Endodermal cell (in vitro differentiated cells): ENCODE measurements around the gene TAB2. TPM values are rescaled to one million over a fixed set of nuclear protein-coding genes. Genes with fewer than 3 reads are reported as not detected.

Experiments used
- DNase-seq: peaks from one replicate; pipeline ENCODE4 v3.0.0-alpha.2; 2017
- H3K27ac ChIP-seq: 2 replicates; pipeline ENCODE4 v1.5.1; 2013; ENCODE audit warnings: mild to moderate bottlenecking, low read depth, low read length, moderate library complexity
- H3K27me3 ChIP-seq: 2 replicates; pipeline ENCODE4 v1.6.1; 2013; ENCODE audit warnings: mild to moderate bottlenecking, low read length, moderate library complexity; ENCODE audit not compliant: insufficient read depth, control insufficient read depth, poor library complexity, severe bottlenecking
- H3K36me3 ChIP-seq: 2 replicates; pipeline ENCODE4 v1.7.0; 2013; ENCODE audit warnings: mild to moderate bottlenecking, low read length, moderate library complexity; ENCODE audit not compliant: control insufficient read depth, insufficient read depth
- H3K4me1 ChIP-seq: one replicate; pipeline ENCODE4 v1.7.0; 2013; ENCODE audit warnings: low read length; ENCODE audit not compliant: control insufficient read depth, insufficient read depth
- H3K4me3 ChIP-seq: 2 replicates; pipeline ENCODE4 v1.5.1; 2013; ENCODE audit warnings: mild to moderate bottlenecking, low read length, moderate library complexity
- H3K9ac ChIP-seq: 2 replicates; pipeline ENCODE4 v1.6.1; 2013; ENCODE audit warnings: mild to moderate bottlenecking, low read length, moderate library complexity; ENCODE audit not compliant: poor library complexity, severe bottlenecking; ENCODE audit errors: extremely low read depth
- H3K9me3 ChIP-seq: 2 replicates; pipeline ENCODE4 v1.6.1; 2013; ENCODE audit warnings: mild to moderate bottlenecking, low read length, moderate library complexity; ENCODE audit not compliant: control insufficient read depth
- H3K27ac Mint-ChIP-seq: 2 replicates; pipeline ENCODE4 v1.8.0; 2020; ENCODE audit warnings: mixed read lengths
- H3K27me3 Mint-ChIP-seq: 2 replicates; pipeline ENCODE4 v1.8.0; 2021; ENCODE audit warnings: mild to moderate bottlenecking, mixed read lengths; ENCODE audit not compliant: insufficient read depth
- H3K36me3 Mint-ChIP-seq: 2 replicates; pipeline ENCODE4 v1.8.0; 2020; ENCODE audit warnings: low read depth, mixed read lengths
- H3K4me1 Mint-ChIP-seq: 2 replicates; pipeline ENCODE4 v1.8.0; 2020; ENCODE audit warnings: mixed read lengths
- H3K4me3 Mint-ChIP-seq: 2 replicates; pipeline ENCODE4 v1.8.0; 2020; ENCODE audit warnings: mild to moderate bottlenecking, moderate library complexity, mixed read lengths
- H3K9me3 Mint-ChIP-seq: 2 replicates; pipeline ENCODE4 v1.8.0; 2020; ENCODE audit warnings: mild to moderate bottlenecking, mixed read lengths
- whole genome bisulfite sequencing, 2 experiments: methylation state at CpG; one replicate each; pipeline versions ENCODE4 v1.1.5 to v1.1.7; 2013; ENCODE audit warnings: missing lambda C conversion rate in 2 of 2, mixed read lengths in 1 of 2; ENCODE audit not compliant: insufficient coverage in 1 of 2, insufficient read length in 1 of 2; 5-methylcytosine and 5-hydroxymethylcytosine counted together
- total RNA-seq, 2 donors: library from RNA; stranded (reverse); fragmentation: NEBNext Ultra II Directional in 1 of 2; extraction: Animal tissue kit (Norgen Biotek cat#: 25700) in 1 of 2; gene quantifications; 2 replicates in 1 of 2; 3 replicates in 1 of 2; pipeline ENCODE4 v1.2.1, GENCODE V29; 2021
- TF ChIP-seq, protein P1 (sequence below): fragments of 200-600 bp; sonication (generic); conservative IDR thresholded peaks from 2 replicates; pipeline ENCODE4 v1.5.0; 2021; ENCODE audit warnings: antibody characterized with exemption, mild to moderate bottlenecking

Gene TAB2
- total RNA-seq, 2 donors from 2014 or later = 51.1 to 54.8 TPM

DNA sequence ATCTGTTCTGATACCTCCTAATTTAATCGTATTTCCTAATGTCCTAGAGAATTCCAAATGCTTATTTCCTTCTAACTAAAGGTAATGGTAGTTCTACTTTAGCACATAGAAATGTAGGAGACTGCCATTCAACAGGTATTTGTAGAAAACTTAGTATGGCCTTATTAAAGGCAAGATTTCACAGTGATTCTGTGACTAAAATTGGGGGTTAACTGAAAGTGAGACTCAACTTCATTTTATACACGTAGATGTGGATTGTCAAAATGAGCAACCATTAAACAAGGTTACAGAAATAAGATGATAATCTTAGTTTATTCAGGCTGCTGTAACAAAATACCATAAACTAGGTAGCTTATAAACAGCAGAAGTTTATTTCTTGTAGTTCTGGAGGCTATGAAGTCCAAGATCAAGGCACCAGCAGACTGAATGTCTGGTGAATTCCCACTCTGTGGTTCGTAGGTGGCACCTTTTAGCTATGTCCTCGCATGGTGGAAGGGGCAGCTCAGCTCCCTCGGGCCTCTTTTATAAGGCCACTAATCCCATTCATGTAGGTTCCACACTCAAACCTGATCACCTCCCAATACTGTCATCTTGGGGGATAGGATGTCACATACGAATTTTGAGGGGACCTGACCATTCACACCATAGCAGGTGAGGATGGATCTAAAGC is 38.7 kb downstream of the TAB2 start:
- peaks cover 8% of the 10 kb centered on the region for H3K36me3 Mint-ChIP-seq
- Histone ChIP-seq H3K27me3 (no peaks in the 10 kb centered on the region), H3K9ac (no peak overlapping the region), H3K9me3 (no peaks in the 10 kb centered on the region), H3K36me3 (peaks cover 9% of the 10 kb centered on the region), H3K4me1 (peaks cover 5% of the 10 kb centered on the region), H3K27ac (no peak overlapping the region), H3K4me3 (no peak overlapping the region)
- TF ChIP-seq, protein P1, sequence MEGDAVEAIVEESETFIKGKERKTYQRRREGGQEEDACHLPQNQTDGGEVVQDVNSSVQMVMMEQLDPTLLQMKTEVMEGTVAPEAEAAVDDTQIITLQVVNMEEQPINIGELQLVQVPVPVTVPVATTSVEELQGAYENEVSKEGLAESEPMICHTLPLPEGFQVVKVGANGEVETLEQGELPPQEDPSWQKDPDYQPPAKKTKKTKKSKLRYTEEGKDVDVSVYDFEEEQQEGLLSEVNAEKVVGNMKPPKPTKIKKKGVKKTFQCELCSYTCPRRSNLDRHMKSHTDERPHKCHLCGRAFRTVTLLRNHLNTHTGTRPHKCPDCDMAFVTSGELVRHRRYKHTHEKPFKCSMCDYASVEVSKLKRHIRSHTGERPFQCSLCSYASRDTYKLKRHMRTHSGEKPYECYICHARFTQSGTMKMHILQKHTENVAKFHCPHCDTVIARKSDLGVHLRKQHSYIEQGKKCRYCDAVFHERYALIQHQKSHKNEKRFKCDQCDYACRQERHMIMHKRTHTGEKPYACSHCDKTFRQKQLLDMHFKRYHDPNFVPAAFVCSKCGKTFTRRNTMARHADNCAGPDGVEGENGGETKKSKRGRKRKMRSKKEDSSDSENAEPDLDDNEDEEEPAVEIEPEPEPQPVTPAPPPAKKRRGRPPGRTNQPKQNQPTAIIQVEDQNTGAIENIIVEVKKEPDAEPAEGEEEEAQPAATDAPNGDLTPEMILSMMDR = no peak
- H3K27ac Mint-ChIP-seq = no peak overlapping the region
- H3K27me3 Mint-ChIP-seq = no peaks in the 10 kb centered on the region
- DNase-seq = no peak
- 94 to 100% methylated on average over 1 to 6 of the region's 6 CpGs for WGBS, 2 experiments
- peaks cover 11% of the 10 kb centered on the region for H3K4me1 Mint-ChIP-seq
- H3K4me3 Mint-ChIP-seq = no peak overlapping the region
- no peaks in the 10 kb centered on the region for H3K9me3 Mint-ChIP-seq

DNA sequence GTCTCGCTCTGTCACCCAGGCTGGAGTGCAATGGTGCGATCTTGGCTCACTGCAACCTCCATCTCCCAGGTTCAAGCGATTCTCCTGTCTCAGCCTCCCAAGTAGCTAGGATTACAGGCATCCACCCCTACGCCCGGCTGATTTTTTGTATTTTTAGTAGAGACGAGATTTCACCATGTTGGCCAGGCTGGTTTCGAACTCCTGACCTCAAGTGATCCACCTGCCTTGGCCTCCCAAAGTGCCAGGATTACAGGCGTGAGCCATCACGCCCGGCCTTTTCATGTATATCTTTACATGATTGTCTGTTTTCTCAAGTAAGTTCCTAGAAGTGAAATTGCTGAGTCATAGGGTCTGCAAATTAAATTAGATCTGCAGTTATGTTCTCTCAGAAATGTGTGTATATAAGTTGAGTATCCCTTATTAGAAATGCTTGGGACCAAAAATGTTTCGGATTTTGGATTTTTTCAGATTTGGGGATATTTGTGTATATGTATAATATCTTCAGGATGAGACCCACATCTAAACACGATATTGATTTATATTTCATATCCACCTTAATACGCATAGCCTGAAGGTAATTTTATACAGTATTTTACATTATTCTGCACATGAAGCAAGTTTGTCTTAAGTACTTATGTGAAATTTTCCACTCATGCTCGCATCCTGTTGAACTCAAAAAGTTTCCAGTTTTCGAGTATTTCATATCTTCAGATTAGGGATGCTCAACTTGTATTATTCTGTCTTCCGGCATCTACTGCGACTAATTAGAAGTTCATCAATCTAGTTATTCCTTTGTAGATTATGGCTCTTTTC is 40.4 kb downstream of the TAB2 start:
- Mint-ChIP-seq H3K9me3 (no peaks in the 10 kb centered on the region), H3K36me3 (peaks cover 11% of the 10 kb centered on the region), H3K4me1 (peaks cover 4% of the 10 kb centered on the region), H3K4me3 (no peak overlapping the region), H3K27ac (no peak overlapping the region), H3K27me3 (no peaks in the 10 kb centered on the region)
- Histone ChIP-seq H3K4me1 (peaks cover under 1% of the 10 kb centered on the region), H3K4me3 (no peak overlapping the region), H3K36me3 (peaks cover 9% of the 10 kb centered on the region), H3K9me3 (no peaks in the 10 kb centered on the region), H3K9ac (no peak overlapping the region), H3K27me3 (no peaks in the 10 kb centered on the region), H3K27ac (no peak overlapping the region)
- DNase-seq = no peak
- TF ChIP-seq, protein P1 = no peak
- WGBS, 2 experiments = 93 to 97% methylated on average over 12 to 17 of the region's 17 CpGs

DNA sequence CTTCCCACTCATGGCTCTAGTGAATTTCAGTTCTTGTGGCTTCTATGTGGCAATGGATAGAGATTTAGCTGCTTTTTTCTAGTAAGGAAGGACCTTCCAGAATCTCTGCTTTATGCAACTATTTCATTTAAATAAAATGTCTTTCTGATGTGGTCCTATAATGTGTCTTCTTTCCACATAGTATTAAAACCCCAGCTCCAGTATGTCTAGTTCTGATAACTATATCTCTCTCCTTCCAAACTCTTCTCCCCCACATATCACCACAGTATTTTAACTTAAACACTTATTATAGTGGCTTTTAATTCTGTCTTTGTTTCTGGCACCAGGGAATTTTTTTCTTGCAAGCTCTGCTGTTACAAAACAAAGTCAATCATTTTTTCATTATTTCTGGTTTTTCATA is 41.9 kb downstream of the TAB2 start:
- no peaks in the 10 kb centered on the region for H3K27me3 Mint-ChIP-seq
- H3K9me3 Mint-ChIP-seq = no peaks in the 10 kb centered on the region
- H3K27ac ChIP-seq = no peak overlapping the region
- no peaks in the 10 kb centered on the region for H3K27me3 ChIP-seq
- H3K27ac Mint-ChIP-seq = no peak overlapping the region
- H3K9me3 ChIP-seq = no peaks in the 10 kb centered on the region
- H3K4me3 Mint-ChIP-seq = no peak overlapping the region
- peaks cover 7% of the 10 kb centered on the region for H3K4me1 Mint-ChIP-seq
- DNase-seq = no peak
- H3K36me3 Mint-ChIP-seq = peaks cover 11% of the 10 kb centered on the region
- H3K4me3 ChIP-seq = no peak overlapping the region
- TF ChIP-seq, protein P1 = no peak
- no peak overlapping the region for H3K9ac ChIP-seq
- peaks cover 5% of the 10 kb centered on the region for H3K36me3 ChIP-seq
- H3K4me1 ChIP-seq = peaks cover 3% of the 10 kb centered on the region
